GM23338 (cell line): Measurements from ENCODE around the gene EVL. TPM values are rescaled to one million over a fixed set of nuclear protein-coding genes. Genes with fewer than 3 reads are reported as not detected.

Experiments
- ATAC-seq: fragments of 200-7000 bp; cut with Tn5 transposase; 3 replicates; pipeline ENCODE4 v1.9.1; 2020
- DNase-seq: peaks from one replicate; pipeline ENCODE4 v3.0.0-alpha.2; 2015; ENCODE audit warnings: low spot score
- H2AFZ ChIP-seq: fragments of 200-600 bp; sonication (generic); 2 replicates; pipeline ENCODE4 v1.8.0; 2016; ENCODE audit warnings: antibody characterized with exemption, mild to moderate bottlenecking, moderate library complexity
- H3F3A ChIP-seq: fragments of 200-600 bp; sonication (generic); replicated peaks from 2 replicates; pipeline ENCODE4 v1.8.0; 2017; ENCODE audit warnings: antibody characterized with exemption, mixed run types, low read depth
- H3K27ac ChIP-seq: fragments of 200-600 bp; sonication (generic); 2 replicates; pipeline ENCODE4 v1.6.1; 2016; ENCODE audit warnings: low read depth
- H3K27me3 ChIP-seq: fragments of 200-600 bp; sonication (generic); 2 replicates; pipeline ENCODE4 v1.8.0; 2016; ENCODE audit warnings: mild to moderate bottlenecking, mixed run types, moderate library complexity; ENCODE audit not compliant: insufficient read depth
- H3K36me3 ChIP-seq: fragments of 200-600 bp; sonication (generic); 2 replicates; pipeline ENCODE4 v1.8.0; 2016; ENCODE audit warnings: mild to moderate bottlenecking; ENCODE audit not compliant: insufficient read depth
- H3K4me1 ChIP-seq: fragments of 200-600 bp; sonication (generic); 2 replicates; pipeline ENCODE4 v1.8.0; 2016; ENCODE audit warnings: mild to moderate bottlenecking, moderate library complexity; ENCODE audit not compliant: insufficient read depth
- H3K4me2 ChIP-seq: fragments of 200-600 bp; sonication (generic); 2 replicates; pipeline ENCODE4 v1.7.1; 2017; ENCODE audit warnings: mixed run types
- H3K4me3 ChIP-seq: fragments of 200-600 bp; sonication (generic); 2 replicates; pipeline ENCODE4 v1.6.1; 2016; ENCODE audit warnings: mixed run types
- H3K79me2 ChIP-seq: fragments of 200-600 bp; sonication (generic); replicated peaks from 2 replicates; pipeline ENCODE4 v1.8.0; 2017; ENCODE audit warnings: mild to moderate bottlenecking; ENCODE audit not compliant: insufficient read depth
- H3K9me2 ChIP-seq: fragments of 200-600 bp; sonication (generic); 2 replicates; pipeline ENCODE4 v1.8.0; 2017; ENCODE audit not compliant: insufficient read depth
- H4K20me1 ChIP-seq: fragments of 200-600 bp; sonication (generic); replicated peaks from 2 replicates; pipeline ENCODE4 v1.8.0; 2017; ENCODE audit warnings: mild to moderate bottlenecking; ENCODE audit not compliant: insufficient read depth
- H3K27ac Mint-ChIP-seq: 2 replicates; pipeline ENCODE4 v1.8.0; 2020; ENCODE audit warnings: inconsistent platforms, mild to moderate bottlenecking, moderate library complexity, mixed read lengths
- H3K27me3 Mint-ChIP-seq: 3 replicates; pipeline ENCODE4 v1.8.0; 2022; ENCODE audit warnings: low read depth, mild to moderate bottlenecking, moderate library complexity, mixed read lengths, inconsistent platforms; ENCODE audit not compliant: insufficient read depth, poor library complexity
- H3K36me3 Mint-ChIP-seq: 3 replicates; pipeline ENCODE4 v1.8.0; 2021; ENCODE audit warnings: low read depth, mild to moderate bottlenecking, inconsistent platforms, moderate library complexity, mixed read lengths
- H3K4me1 Mint-ChIP-seq: 3 replicates; pipeline ENCODE4 v1.8.0; 2020; ENCODE audit warnings: mild to moderate bottlenecking, inconsistent platforms, mixed read lengths
- H3K4me3 Mint-ChIP-seq: 3 replicates; pipeline ENCODE4 v1.8.0; 2021; ENCODE audit warnings: moderate library complexity, mild to moderate bottlenecking, inconsistent platforms, mixed read lengths
- H3K9me3 Mint-ChIP-seq: 3 replicates; pipeline ENCODE4 v1.8.0; 2020; ENCODE audit warnings: moderate library complexity, mild to moderate bottlenecking, inconsistent platforms, mixed read lengths
- CREB1 ChIP-seq: fragments of 250-450 bp; sonication (Bioruptor Pico); IDR thresholded peaks from 2 replicates; pipeline ENCODE4 v1.5.0; 2020; ENCODE audit warnings: low read depth, mild to moderate bottlenecking, moderate library complexity
- ETS1 ChIP-seq: IDR thresholded peaks from 2 replicates; pipeline ENCODE4 v1.6.1; 2016; ENCODE audit warnings: antibody characterized with exemption
- EZH2 ChIP-seq: fragments of 200-600 bp; sonication (generic); IDR thresholded peaks from one replicate; pipeline ENCODE4 v1.8.0; 2017; ENCODE audit warnings: antibody characterized with exemption, mild to moderate bottlenecking, low read depth; ENCODE audit not compliant: unreplicated experiment
- EZH2phosphoT487 ChIP-seq: fragments of 200-600 bp; sonication (generic); IDR thresholded peaks from one replicate; pipeline ENCODE4 v1.8.1; 2018; ENCODE audit warnings: antibody characterized with exemption; ENCODE audit not compliant: unreplicated experiment
- JUNB ChIP-seq: IDR thresholded peaks from one replicate; pipeline ENCODE4 v1.6.1; 2016; ENCODE audit warnings: antibody characterized with exemption; ENCODE audit not compliant: unreplicated experiment
- NANOG ChIP-seq: IDR thresholded peaks from 2 replicates; pipeline ENCODE4 v1.6.1; 2016; ENCODE audit warnings: antibody characterized with exemption, borderline replicate concordance
- POLR2AphosphoS5 ChIP-seq: IDR thresholded peaks from 2 replicates; pipeline ENCODE4 v1.6.1; 2016; ENCODE audit warnings: antibody characterized with exemption, low read depth
- STAT1 ChIP-seq: IDR thresholded peaks from one replicate; pipeline ENCODE4 v1.6.1; 2016; ENCODE audit warnings: antibody characterized with exemption; ENCODE audit not compliant: unreplicated experiment
- ZNF114 ChIP-seq: fragments of 250-450 bp; sonication (Bioruptor Pico); IDR thresholded peaks from 2 replicates; pipeline ENCODE4 v1.5.0; 2020; ENCODE audit warnings: mild to moderate bottlenecking, moderate library complexity
- ZNF331 ChIP-seq: fragments of 250-450 bp; sonication (Bioruptor Pico); IDR thresholded peaks from 2 replicates; pipeline ENCODE4 v1.5.0; 2020; ENCODE audit warnings: low read depth, mild to moderate bottlenecking, moderate library complexity
- polyA plus RNA-seq: library from polyadenylated mRNA; unstranded; fragments of >200 nt; fragmentation: Nextera tagmentation; extraction: Ambion mirVana; gene quantifications from 2 replicates; pipeline ENCODE4 v1.2.1, GENCODE V29; 2016
- total RNA-seq: library from RNA; depleted of rRNA; stranded (reverse); fragments of >200 nt; shearing (Covaris generic); gene quantifications from 2 replicates; pipeline ENCODE4 v1.2.3, GENCODE V29; 2014
- TF ChIP-seq, protein P1 (sequence below), 2 experiments: fragments of 200-600 bp in 1 of 2; sonication (generic) in 1 of 2; conservative IDR thresholded peaks; 2 replicates each; pipeline versions ENCODE4 v1.5.1 to v1.6.1; 2016 to 2017; ENCODE audit warnings: antibody characterized with exemption in 2 of 2, low read depth in 2 of 2, mild to moderate bottlenecking in 2 of 2, moderate library complexity in 1 of 2
- TF ChIP-seq, protein P2 (sequence below): IDR thresholded peaks from one replicate; pipeline ENCODE4 v1.6.1; 2018; ENCODE audit warnings: antibody characterized with exemption; ENCODE audit not compliant: unreplicated experiment
- TF ChIP-seq, protein P3 (sequence below): fragments of 250-450 bp; sonication (Bioruptor Pico); IDR thresholded peaks from 2 replicates; pipeline ENCODE4 v1.5.0; 2020; ENCODE audit warnings: mild to moderate bottlenecking, moderate library complexity

The EVL gene
- total and polyA plus RNA-seq, 2 experiments from 2014 or later: 28.2 to 50.5 TPM

GRCh38 chr14:100081997-100082625 is 16.9 kb downstream of the EVL start:
- no peak overlapping the region for H3K4me3 ChIP-seq
- DNase-seq (no peak), ATAC-seq (no peak)
- Mint-ChIP-seq H3K4me1 (peaks cover 26% of the 10 kb centered on the region), H3K36me3 (0 out of 3 replicates have a peak, but pooled peaks cover 4% of the 10 kb centered on the region), H3K4me3 (no peak overlapping the region), H3K9me3 (no peaks in the 10 kb centered on the region; the same call in 2 of the 3 replicates), H3K27ac (no peak overlapping the region), H3K27me3 (peaks cover 11% of the 10 kb centered on the region)
- H3K79me2 ChIP-seq: no peaks in the 10 kb centered on the region; the same call in 1 of the 2 replicates
- no peaks in the 10 kb centered on the region for H3F3A ChIP-seq
- no peaks in the 10 kb centered on the region for H3K9me2 ChIP-seq
- H4K20me1 ChIP-seq: no peaks in the 10 kb centered on the region; the same call in none of the 2 replicates
- H3K4me1 ChIP-seq: peaks cover 4% of the 10 kb centered on the region; the same call in 1 of the 2 replicates
- H3K4me2 ChIP-seq: no peak overlapping the region
- H3K36me3 ChIP-seq: no peaks in the 10 kb centered on the region
- TF ChIP-seq JUNB: no peak
- no peak for TF ChIP-seq POLR2AphosphoS5
- no peak for TF ChIP-seq STAT1
- TF ChIP-seq EZH2phosphoT487: no peak
- TF ChIP-seq, protein P1, sequence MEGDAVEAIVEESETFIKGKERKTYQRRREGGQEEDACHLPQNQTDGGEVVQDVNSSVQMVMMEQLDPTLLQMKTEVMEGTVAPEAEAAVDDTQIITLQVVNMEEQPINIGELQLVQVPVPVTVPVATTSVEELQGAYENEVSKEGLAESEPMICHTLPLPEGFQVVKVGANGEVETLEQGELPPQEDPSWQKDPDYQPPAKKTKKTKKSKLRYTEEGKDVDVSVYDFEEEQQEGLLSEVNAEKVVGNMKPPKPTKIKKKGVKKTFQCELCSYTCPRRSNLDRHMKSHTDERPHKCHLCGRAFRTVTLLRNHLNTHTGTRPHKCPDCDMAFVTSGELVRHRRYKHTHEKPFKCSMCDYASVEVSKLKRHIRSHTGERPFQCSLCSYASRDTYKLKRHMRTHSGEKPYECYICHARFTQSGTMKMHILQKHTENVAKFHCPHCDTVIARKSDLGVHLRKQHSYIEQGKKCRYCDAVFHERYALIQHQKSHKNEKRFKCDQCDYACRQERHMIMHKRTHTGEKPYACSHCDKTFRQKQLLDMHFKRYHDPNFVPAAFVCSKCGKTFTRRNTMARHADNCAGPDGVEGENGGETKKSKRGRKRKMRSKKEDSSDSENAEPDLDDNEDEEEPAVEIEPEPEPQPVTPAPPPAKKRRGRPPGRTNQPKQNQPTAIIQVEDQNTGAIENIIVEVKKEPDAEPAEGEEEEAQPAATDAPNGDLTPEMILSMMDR (conservative IDR thresholded peaks at IDR 0.05; ENCODE audit: low read depth in 2 of 2): no peak
- TF ChIP-seq, protein P2, sequence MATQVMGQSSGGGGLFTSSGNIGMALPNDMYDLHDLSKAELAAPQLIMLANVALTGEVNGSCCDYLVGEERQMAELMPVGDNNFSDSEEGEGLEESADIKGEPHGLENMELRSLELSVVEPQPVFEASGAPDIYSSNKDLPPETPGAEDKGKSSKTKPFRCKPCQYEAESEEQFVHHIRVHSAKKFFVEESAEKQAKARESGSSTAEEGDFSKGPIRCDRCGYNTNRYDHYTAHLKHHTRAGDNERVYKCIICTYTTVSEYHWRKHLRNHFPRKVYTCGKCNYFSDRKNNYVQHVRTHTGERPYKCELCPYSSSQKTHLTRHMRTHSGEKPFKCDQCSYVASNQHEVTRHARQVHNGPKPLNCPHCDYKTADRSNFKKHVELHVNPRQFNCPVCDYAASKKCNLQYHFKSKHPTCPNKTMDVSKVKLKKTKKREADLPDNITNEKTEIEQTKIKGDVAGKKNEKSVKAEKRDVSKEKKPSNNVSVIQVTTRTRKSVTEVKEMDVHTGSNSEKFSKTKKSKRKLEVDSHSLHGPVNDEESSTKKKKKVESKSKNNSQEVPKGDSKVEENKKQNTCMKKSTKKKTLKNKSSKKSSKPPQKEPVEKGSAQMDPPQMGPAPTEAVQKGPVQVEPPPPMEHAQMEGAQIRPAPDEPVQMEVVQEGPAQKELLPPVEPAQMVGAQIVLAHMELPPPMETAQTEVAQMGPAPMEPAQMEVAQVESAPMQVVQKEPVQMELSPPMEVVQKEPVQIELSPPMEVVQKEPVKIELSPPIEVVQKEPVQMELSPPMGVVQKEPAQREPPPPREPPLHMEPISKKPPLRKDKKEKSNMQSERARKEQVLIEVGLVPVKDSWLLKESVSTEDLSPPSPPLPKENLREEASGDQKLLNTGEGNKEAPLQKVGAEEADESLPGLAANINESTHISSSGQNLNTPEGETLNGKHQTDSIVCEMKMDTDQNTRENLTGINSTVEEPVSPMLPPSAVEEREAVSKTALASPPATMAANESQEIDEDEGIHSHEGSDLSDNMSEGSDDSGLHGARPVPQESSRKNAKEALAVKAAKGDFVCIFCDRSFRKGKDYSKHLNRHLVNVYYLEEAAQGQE: no peak
- no peak for TF ChIP-seq CREB1 (CRISPR knock-in tag)
- TF ChIP-seq ZNF331 (CRISPR knock-in tag): no peak
- no peak for TF ChIP-seq NANOG
- TF ChIP-seq, protein P3, sequence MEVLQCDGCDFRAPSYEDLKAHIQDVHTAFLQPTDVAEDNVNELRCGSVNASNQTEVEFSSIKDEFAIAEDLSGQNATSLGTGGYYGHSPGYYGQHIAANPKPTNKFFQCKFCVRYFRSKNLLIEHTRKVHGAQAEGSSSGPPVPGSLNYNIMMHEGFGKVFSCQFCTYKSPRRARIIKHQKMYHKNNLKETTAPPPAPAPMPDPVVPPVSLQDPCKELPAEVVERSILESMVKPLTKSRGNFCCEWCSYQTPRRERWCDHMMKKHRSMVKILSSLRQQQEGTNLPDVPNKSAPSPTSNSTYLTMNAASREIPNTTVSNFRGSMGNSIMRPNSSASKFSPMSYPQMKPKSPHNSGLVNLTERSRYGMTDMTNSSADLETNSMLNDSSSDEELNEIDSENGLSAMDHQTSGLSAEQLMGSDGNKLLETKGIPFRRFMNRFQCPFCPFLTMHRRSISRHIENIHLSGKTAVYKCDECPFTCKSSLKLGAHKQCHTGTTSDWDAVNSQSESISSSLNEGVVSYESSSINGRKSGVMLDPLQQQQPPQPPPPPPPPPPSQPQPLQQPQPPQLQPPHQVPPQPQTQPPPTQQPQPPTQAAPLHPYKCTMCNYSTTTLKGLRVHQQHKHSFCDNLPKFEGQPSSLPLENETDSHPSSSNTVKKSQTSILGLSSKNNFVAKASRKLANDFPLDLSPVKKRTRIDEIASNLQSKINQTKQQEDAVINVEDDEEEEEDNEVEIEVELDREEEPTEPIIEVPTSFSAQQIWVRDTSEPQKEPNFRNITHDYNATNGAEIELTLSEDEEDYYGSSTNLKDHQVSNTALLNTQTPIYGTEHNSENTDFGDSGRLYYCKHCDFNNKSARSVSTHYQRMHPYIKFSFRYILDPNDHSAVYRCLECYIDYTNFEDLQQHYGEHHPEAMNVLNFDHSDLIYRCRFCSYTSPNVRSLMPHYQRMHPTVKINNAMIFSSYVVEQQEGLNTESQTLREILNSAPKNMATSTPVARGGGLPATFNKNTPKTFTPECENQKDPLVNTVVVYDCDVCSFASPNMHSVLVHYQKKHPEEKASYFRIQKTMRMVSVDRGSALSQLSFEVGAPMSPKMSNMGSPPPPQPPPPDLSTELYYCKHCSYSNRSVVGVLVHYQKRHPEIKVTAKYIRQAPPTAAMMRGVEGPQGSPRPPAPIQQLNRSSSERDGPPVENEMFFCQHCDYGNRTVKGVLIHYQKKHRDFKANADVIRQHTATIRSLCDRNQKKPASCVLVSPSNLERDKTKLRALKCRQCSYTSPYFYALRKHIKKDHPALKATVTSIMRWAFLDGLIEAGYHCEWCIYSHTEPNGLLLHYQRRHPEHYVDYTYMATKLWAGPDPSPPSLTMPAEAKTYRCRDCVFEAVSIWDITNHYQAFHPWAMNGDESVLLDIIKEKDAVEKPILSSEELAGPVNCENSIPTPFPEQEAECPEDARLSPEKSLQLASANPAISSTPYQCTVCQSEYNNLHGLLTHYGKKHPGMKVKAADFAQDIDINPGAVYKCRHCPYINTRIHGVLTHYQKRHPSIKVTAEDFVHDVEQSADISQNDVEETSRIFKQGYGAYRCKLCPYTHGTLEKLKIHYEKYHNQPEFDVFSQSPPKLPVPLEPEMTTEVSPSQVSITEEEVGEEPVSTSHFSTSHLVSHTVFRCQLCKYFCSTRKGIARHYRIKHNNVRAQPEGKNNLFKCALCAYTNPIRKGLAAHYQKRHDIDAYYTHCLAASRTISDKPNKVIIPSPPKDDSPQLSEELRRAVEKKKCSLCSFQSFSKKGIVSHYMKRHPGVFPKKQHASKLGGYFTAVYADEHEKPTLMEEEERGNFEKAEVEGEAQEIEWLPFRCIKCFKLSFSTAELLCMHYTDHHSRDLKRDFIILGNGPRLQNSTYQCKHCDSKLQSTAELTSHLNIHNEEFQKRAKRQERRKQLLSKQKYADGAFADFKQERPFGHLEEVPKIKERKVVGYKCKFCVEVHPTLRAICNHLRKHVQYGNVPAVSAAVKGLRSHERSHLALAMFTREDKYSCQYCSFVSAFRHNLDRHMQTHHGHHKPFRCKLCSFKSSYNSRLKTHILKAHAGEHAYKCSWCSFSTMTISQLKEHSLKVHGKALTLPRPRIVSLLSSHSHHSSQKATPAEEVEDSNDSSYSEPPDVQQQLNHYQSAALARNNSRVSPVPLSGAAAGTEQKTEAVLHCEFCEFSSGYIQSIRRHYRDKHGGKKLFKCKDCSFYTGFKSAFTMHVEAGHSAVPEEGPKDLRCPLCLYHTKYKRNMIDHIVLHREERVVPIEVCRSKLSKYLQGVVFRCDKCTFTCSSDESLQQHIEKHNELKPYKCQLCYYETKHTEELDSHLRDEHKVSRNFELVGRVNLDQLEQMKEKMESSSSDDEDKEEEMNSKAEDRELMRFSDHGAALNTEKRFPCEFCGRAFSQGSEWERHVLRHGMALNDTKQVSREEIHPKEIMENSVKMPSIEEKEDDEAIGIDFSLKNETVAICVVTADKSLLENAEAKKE (CRISPR knock-in tag): no peak
- no peak for TF ChIP-seq ETS1
- TF ChIP-seq EZH2: no peak
- no peak for TF ChIP-seq ZNF114 (CRISPR knock-in tag)
- H2AFZ ChIP-seq: no peak overlapping the region
- no peak overlapping the region for H3K27ac ChIP-seq
- H3K27me3 ChIP-seq: no peaks in the 10 kb centered on the region
